Suprapubic skin (tissue), 4 donors: ENCODE measurements around the gene ZNF35. TPM values are rescaled to one million over a fixed set of nuclear protein-coding genes. Genes with fewer than 3 reads are reported as not detected.

Experiments used
- DNase-seq, 2 donors: peaks; one replicate each; pipeline ENCODE4 v3.0.0-alpha.2; 2019; ENCODE audit warnings: low spot score in 2 of 2
- H3K27ac ChIP-seq: fragments of 200-600 bp; sonication (generic); one replicate; pipeline ENCODE4 v1.5.1; 2019
- H3K27me3 ChIP-seq: fragments of 200-600 bp; sonication (generic); one replicate; pipeline ENCODE4 v1.5.1; 2019
- H3K36me3 ChIP-seq: fragments of 200-600 bp; sonication (generic); one replicate; pipeline ENCODE4 v1.5.1; 2019
- H3K4me1 ChIP-seq: fragments of 200-600 bp; sonication (generic); one replicate; pipeline ENCODE4 v1.5.1; 2019
- H3K4me3 ChIP-seq: fragments of 200-600 bp; sonication (generic); one replicate; pipeline ENCODE4 v1.5.1; 2019; ENCODE audit warnings: mild to moderate bottlenecking
- H3K9me3 ChIP-seq: fragments of 200-600 bp; sonication (generic); one replicate; pipeline ENCODE4 v1.5.1; 2019
- CTCF ChIP-seq, 2 donors: fragments of 200-600 bp in 1 of 2; fragments of 450-650 bp in 1 of 2; sonication (generic) in 1 of 2; IDR thresholded peaks; one replicate each; pipeline ENCODE4 v1.5.1; 2016 to 2019; ENCODE audit warnings: antibody characterized with exemption in 2 of 2, mild to moderate bottlenecking in 1 of 2, moderate library complexity in 1 of 2
- EP300 ChIP-seq: sonication (generic); formaldehyde crosslinking; IDR thresholded peaks from one replicate; pipeline ENCODE4 v1.6.1; 2017; ENCODE audit warnings: antibody characterized with exemption
- POLR2A ChIP-seq, 2 donors: fragments of 450-650 bp; IDR thresholded peaks; one replicate each; pipeline ENCODE4 v1.6.1; 2017; ENCODE audit warnings: antibody characterized with exemption in 2 of 2, mild to moderate bottlenecking in 2 of 2, moderate library complexity in 2 of 2
- POLR2AphosphoS5 ChIP-seq, 3 donors: sonication (generic); formaldehyde crosslinking; IDR thresholded peaks; one replicate each; pipeline ENCODE4 v1.6.1; 2017; ENCODE audit warnings: antibody characterized with exemption in 3 of 3
- WGBS: methylation state at CpG from one replicate; pipeline ENCODE4 v1.1.5; 2018; 5-methylcytosine and 5-hydroxymethylcytosine counted together
- total RNA-seq, 4 donors: library from RNA; depleted of rRNA; stranded (reverse); fragments of >200 nt; gene quantifications; one replicate each; pipeline ENCODE4 v1.1.0, GENCODE V29; 2016

The ZNF35 gene
- total RNA-seq, 4 donors from 2014 or later, result 5.2 to 8.5 (median 7.6) TPM

GRCh38 chr3:44632193-44632592 is 16.3 kb upstream of the ZNF35 start:
- Histone ChIP-seq H3K27ac (no peak overlapping the region), H3K9me3 (peaks cover 5% of the 10 kb centered on the region), H3K36me3 (peaks cover 75% of the 10 kb centered on the region), H3K27me3 (no peaks in the 10 kb centered on the region), H3K4me3 (no peak overlapping the region), H3K4me1 (peaks cover 7% of the 10 kb centered on the region)
- 97% methylated on average over 3 of the region's 3 CpGs for WGBS
- no peak for TF ChIP-seq POLR2A (IDR thresholded peaks at IDR 0.05)
- no peak for TF ChIP-seq POLR2AphosphoS5 (IDR thresholded peaks at IDR 0.05)
- no peak for TF ChIP-seq EP300
- TF ChIP-seq CTCF (IDR thresholded peaks at IDR 0.05), result no peak
- no peak for DNase-seq

GRCh38 chr3:44642337-44642736 is 6.2 kb upstream of the ZNF35 start:
- no peak overlapping the region for H3K4me3 ChIP-seq
- peaks cover 35% of the 10 kb centered on the region for H3K9me3 ChIP-seq
- WGBS, result 100% methylated on average over 4 of the region's 4 CpGs
- TF ChIP-seq EP300 (no peak), POLR2A (IDR thresholded peaks at IDR 0.05) (no peak), CTCF (IDR thresholded peaks at IDR 0.05) (no peak), POLR2AphosphoS5 (IDR thresholded peaks at IDR 0.05) (no peak)
- no peaks in the 10 kb centered on the region for H3K4me1 ChIP-seq
- no peak for DNase-seq
- no peaks in the 10 kb centered on the region for H3K27me3 ChIP-seq
- no peak overlapping the region for H3K27ac ChIP-seq
- H3K36me3 ChIP-seq, result peaks cover 62% of the 10 kb centered on the region

- Histone ChIP-seq H3K9me3 (peaks cover 35% of the 10 kb centered on the region), H3K4me1 (peaks cover under 1% of the 10 kb centered on the region), H3K4me3 (no peak overlapping the region), H3K27ac (no peak overlapping the region), H3K36me3 (peaks cover 55% of the 10 kb centered on the region), H3K27me3 (no peaks in the 10 kb centered on the region)
- DNase-seq, result no peak
- WGBS, result 94% methylated on average over 4 of the region's 4 CpGs
- TF ChIP-seq CTCF (IDR thresholded peaks at IDR 0.05), result no peak
- no peak for TF ChIP-seq POLR2A (IDR thresholded peaks at IDR 0.05)
- no peak for TF ChIP-seq POLR2AphosphoS5 (IDR thresholded peaks at IDR 0.05)
- no peak for TF ChIP-seq EP300
Measured at GRCh38 chr3:44643024-44643423, 5.5 kb upstream of the ZNF35 start.

DNA sequence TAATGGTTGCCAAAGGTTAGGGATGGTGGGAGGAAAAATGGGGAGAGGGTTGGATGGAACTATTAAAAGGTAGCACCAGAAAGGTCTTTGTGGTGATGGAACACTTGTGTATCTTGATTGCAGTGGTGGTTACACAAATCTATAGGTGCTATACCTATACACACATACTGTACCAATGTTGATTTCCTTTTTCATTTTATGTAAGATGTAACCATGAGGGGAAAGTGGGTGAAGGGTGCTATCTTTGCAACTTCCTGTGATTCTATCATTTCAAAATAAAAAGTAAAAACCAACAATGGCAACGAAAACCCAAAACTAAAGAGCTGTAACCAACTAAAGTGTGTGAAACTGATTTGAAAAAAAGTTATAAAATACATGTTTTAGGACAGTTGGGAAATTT is 761 bp upstream of the ZNF35 start:
- DNase-seq, result no peak
- H3K9me3 ChIP-seq, result peaks cover 15% of the 10 kb centered on the region
- H3K36me3 ChIP-seq, result peaks cover 29% of the 10 kb centered on the region
- TF ChIP-seq CTCF (IDR thresholded peaks at IDR 0.05) (no peak), POLR2A (IDR thresholded peaks at IDR 0.05) (no peak), POLR2AphosphoS5 (IDR thresholded peaks at IDR 0.05) (no peak), EP300 (no peak)
- H3K4me3 ChIP-seq, result no peak overlapping the region
- H3K27me3 ChIP-seq, result no peaks in the 10 kb centered on the region
- WGBS, result 84% methylated on average over 1 of the region's 1 CpG
- peaks cover 16% of the 10 kb centered on the region for H3K4me1 ChIP-seq
- H3K27ac ChIP-seq, result no peak overlapping the region

DNA sequence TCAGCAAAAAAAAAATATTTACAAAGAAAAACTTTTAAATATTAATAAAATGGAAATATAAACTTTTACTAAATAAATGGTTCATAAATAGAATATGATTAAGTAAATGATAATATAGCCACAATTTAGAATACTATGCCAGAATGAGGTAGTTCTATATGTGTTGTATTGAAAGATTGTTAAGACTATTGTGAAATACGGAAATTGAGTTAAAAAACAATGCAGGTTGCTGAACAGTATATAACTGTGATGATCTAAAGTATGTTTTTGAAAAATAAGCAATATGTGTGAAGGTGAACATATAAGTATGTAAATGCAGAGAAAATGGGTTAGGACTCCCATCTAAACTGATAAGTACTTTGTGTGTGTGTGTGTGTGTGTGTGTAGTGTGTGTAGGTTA is 1.2 kb downstream of the ZNF35 start:
- WGBS, result 80% methylated on average over 1 of the region's 1 CpG
- no peak for DNase-seq
- peak overlapping the region; percentile 96 for H3K4me3 ChIP-seq

More for the DNA sequence above, 1.2 kb downstream of the ZNF35 start:
- H3K27ac ChIP-seq, result no peak overlapping the region
- no peaks in the 10 kb centered on the region for H3K27me3 ChIP-seq
- peaks cover 16% of the 10 kb centered on the region for H3K4me1 ChIP-seq
- peaks cover 41% of the 10 kb centered on the region for H3K36me3 ChIP-seq
- no peaks in the 10 kb centered on the region for H3K9me3 ChIP-seq
- TF ChIP-seq POLR2A (IDR thresholded peaks at IDR 0.05), result no peak
- TF ChIP-seq CTCF (IDR thresholded peaks at IDR 0.05), result no peak
- TF ChIP-seq EP300, result no peak
- no peak for TF ChIP-seq POLR2AphosphoS5 (IDR thresholded peaks at IDR 0.05)
